ENCODE measurements around the gene RHOB.

Gene RHOB

DNA sequence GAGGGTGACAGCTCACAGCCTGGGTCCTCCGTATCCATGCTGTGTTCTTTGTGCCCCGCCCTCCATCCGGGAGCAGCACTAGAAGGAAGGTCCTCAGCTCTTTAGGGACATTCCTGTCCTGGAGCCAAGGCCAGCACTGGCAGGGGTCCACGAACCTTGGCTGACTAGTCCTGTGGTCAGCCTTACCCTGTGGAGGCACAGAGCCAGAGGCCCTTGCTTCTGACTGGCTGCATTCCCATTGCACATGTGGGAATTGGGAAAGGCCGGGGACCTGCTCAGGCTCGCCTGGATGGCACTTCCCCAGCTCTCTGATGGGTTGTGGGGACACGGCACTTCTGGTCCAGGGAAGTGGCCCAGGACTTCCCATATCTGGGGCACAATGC is 24.9 kb upstream of the RHOB start:
- in situ Hi-C loops (cut with MboI; ENCODE audit: low sequenced_read_pairs, unreplicated experiment), result no loop called here
- no peak for DNase-seq (ENCODE audit: low spot score)

DNA sequence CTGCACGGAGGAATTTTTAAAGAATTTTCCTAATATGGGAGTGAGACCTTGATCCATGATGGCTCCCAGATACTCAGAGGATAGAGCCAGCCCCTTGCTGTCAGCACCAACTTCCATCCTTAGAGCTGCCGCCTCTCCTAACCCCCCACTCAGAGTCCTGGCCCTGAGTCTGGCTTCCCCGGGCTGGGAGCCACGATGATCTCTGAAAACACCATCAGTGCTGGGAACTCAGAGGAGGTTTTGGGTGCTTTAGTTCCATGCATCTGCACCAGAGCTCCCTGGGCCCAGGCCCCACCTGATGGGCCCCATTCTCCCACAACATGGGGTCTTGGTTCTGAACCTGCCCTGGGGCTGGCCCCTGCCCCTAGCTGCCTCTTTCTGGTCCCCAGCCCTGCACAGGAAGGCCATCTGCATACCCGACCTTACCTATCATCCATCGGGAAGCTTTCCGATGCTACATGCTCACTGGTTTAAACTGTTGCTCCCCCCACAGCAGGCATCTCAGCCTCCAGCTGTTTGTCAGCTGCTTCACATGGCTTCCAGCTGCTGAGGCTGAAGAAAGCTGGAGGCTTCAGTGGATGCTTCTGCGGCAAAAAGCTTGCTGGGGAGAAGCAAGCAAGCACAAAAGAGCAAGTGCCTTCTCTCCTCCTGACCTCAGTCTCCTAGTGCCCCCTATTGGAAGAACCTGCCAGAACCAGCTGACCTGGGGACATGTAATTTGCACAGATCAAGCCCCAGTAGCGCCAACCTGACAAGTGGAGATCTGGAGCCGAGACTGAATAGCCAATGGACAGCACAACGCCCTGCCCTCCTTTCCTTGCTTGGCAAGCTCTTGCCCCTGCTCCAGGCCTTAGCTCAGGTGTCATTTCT is 24.2 kb upstream of the RHOB start:
- TF ChIP-seq, protein P1, sequence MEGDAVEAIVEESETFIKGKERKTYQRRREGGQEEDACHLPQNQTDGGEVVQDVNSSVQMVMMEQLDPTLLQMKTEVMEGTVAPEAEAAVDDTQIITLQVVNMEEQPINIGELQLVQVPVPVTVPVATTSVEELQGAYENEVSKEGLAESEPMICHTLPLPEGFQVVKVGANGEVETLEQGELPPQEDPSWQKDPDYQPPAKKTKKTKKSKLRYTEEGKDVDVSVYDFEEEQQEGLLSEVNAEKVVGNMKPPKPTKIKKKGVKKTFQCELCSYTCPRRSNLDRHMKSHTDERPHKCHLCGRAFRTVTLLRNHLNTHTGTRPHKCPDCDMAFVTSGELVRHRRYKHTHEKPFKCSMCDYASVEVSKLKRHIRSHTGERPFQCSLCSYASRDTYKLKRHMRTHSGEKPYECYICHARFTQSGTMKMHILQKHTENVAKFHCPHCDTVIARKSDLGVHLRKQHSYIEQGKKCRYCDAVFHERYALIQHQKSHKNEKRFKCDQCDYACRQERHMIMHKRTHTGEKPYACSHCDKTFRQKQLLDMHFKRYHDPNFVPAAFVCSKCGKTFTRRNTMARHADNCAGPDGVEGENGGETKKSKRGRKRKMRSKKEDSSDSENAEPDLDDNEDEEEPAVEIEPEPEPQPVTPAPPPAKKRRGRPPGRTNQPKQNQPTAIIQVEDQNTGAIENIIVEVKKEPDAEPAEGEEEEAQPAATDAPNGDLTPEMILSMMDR (IDR thresholded peaks at IDR 0.05; ENCODE audit: borderline replicate concordance, control extremely low read depth, extremely low read depth, insufficient read depth, missing control alignments), result peak; percentile 32
- DNase-seq (ENCODE audit: low spot score), result peak; percentile 57
- in situ Hi-C loops (cut with MboI; ENCODE audit: low sequenced_read_pairs, unreplicated experiment), result no loop called here

More for the DNA sequence above, 24.9 kb upstream of the RHOB start:
- TF ChIP-seq, protein P1 (IDR thresholded peaks at IDR 0.05; ENCODE audit: borderline replicate concordance, control extremely low read depth, extremely low read depth, insufficient read depth, missing control alignments), result no peak

DNA sequence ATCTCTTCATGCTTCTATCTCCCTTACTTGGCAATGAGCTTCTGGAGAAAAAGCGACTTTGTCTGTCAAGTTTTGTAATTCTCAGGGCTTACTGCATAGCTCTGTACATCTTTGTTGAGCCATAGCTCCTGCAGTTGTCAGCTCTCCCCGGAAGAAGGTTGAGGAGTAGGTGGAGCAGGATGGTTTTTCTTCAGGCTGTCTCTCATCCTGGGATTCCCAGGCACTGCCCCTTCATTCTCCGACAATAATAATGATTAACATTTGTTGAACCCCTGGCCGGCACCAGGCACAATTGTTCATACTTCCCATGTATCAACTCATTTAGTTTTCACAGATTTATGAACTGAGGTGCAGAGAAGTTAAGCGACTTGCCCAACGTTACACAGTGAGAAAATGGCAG is 23.5 kb upstream of the RHOB start:
- DNase-seq (ENCODE audit: low spot score), result no peak
- TF ChIP-seq, protein P1 (IDR thresholded peaks at IDR 0.05; ENCODE audit: borderline replicate concordance, control extremely low read depth, extremely low read depth, insufficient read depth, missing control alignments), result no peak
- in situ Hi-C loops (cut with MboI; ENCODE audit: low sequenced_read_pairs, unreplicated experiment), result no loop called here

DNA sequence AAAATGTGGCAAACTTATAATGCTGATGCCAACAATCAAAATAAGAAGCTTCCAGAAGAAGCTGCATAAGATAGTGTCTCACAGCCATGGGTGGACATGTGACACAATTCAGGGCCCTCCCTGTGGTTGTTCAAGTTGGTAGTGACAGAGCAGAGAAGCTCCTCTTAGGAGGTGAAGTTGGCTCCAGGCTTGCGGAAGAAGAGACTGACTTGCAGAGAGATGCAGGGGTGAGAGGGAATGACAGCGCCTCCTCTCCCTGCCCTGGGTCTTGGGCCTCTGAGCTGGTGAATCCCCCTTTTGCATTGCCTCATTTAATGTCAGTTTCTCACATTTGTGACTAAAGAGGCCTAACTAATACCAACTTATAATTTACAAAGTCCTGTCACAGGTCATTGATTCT is 23.0 kb upstream of the RHOB start:
- in situ Hi-C loops (cut with MboI; ENCODE audit: low sequenced_read_pairs, unreplicated experiment), result no loop called here
- DNase-seq (ENCODE audit: low spot score), result no peak
- TF ChIP-seq, protein P1 (IDR thresholded peaks at IDR 0.05; ENCODE audit: borderline replicate concordance, control extremely low read depth, extremely low read depth, insufficient read depth, missing control alignments), result no peak

DNA sequence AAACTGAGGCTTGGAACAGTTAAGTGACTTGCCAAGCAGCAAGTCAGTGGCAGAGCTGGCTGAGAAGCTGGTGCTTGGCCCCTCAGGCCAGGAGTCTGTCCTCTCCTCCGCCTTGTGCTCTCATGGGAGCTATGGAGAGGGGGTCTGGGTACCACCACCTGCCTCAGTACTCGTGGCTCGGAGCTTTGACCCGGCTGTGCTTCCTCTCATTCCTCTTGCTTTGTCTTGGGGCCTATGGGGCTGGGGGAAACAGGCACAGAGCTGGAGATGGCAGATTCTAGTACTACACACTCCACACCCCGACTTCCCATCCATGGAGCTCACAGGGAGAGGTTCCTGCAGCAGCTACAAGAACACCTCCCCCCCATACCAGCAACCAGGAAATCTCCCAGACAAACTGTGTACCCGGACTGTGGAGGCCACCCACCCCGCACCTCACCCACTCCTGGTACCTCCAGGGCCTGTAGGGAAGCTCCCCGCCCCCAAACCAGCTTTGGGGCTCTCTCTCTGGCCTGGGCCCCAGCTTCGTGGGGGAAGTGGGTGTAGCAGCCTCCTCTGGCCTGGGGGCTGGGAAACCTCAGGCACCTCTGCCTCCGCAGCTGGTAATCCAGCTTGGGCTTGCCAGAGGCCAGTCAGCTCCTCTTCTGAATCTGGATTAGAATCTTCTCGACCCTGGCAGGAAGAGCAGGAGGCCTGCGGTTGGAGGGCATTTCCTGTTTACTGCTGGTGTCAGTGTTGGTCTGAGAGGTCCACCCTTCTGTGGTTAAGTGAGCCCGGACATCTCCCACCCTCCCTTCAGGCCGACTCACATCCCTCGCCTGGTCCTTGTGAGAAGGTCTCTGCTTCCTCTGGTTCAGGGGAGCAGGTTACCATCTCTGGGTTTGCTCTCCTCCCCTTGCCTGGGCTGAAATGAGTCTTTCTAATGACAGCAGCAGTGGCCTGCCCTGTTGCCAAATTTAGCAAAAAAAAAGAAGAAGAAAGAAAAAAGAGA is 22.3 kb upstream of the RHOB start:
- in situ Hi-C loops (cut with MboI; ENCODE audit: low sequenced_read_pairs, unreplicated experiment), result no loop called here
- DNase-seq (ENCODE audit: low spot score), result peak; percentile 68
- TF ChIP-seq, protein P1 (IDR thresholded peaks at IDR 0.05; ENCODE audit: borderline replicate concordance, control extremely low read depth, extremely low read depth, insufficient read depth, missing control alignments), result no peak

DNA sequence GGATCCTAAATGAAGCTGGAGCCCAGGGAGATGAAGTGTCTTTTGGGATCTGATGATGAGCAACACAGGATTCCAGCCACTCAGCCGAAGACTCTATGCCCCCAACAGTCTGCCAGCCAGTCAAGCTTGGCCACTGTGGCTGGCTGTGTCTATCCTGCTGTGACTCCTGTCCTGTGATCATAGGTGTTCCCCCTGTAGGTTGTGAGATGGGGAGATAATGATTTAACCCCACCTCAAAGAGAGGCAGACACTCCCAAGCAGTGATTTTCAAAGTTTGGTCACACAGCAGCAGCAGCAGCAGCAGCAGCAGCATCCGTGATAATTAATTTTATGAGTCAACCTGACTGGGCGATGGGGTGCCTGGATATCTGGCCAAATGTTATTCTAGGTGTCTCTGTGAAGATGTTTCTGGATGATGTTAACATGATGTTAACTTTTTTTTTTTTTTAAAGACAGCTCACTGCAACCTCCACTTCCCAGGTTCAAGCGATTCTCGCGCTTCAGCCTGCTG is 21.4 kb upstream of the RHOB start:
- TF ChIP-seq, protein P1 (IDR thresholded peaks at IDR 0.05; ENCODE audit: borderline replicate concordance, control extremely low read depth, extremely low read depth, insufficient read depth, missing control alignments), result no peak
- DNase-seq (ENCODE audit: low spot score), result peak; percentile 55
- in situ Hi-C loops (cut with MboI; ENCODE audit: low sequenced_read_pairs, unreplicated experiment), result no loop called here
